Hepatocyte (in vitro differentiated cells): ENCODE data around the gene BACH1. TPM values are rescaled to one million over a fixed set of nuclear protein-coding genes. Genes with fewer than 3 reads are reported as not detected.

Source experiments
- DNase-seq: peaks from one replicate; pipeline ENCODE4 v3.0.0-alpha.2; 2016; ENCODE audit warnings: low spot score
- H2AFZ ChIP-seq: fragments of 200-600 bp; sonication (generic); 2 replicates; pipeline ENCODE4 v1.6.0; 2016; ENCODE audit warnings: antibody characterized with exemption, mild to moderate bottlenecking
- H3K27ac ChIP-seq: fragments of 200-600 bp; sonication (generic); 2 replicates; pipeline ENCODE4 v1.5.1; 2016; ENCODE audit warnings: mild to moderate bottlenecking
- H3K27me3 ChIP-seq: fragments of 200-600 bp; sonication (generic); 2 replicates; pipeline ENCODE4 v1.6.1; 2016
- H3K36me3 ChIP-seq: fragments of 200-600 bp; sonication (generic); replicated peaks from 2 replicates; pipeline ENCODE4 v1.5.1; 2016; ENCODE audit warnings: low read depth; ENCODE audit not compliant: insufficient read depth
- H3K4me1 ChIP-seq: fragments of 200-600 bp; sonication (generic); 2 replicates; pipeline ENCODE4 v1.5.1; 2016; ENCODE audit warnings: mild to moderate bottlenecking, moderate library complexity; ENCODE audit not compliant: insufficient read depth
- H3K4me2 ChIP-seq: fragments of 200-600 bp; sonication (generic); 2 replicates; pipeline ENCODE4 v1.6.0; 2016
- H3K4me3 ChIP-seq: fragments of 200-600 bp; sonication (generic); 2 replicates; pipeline ENCODE4 v1.5.1; 2016; ENCODE audit warnings: mild to moderate bottlenecking
- H3K79me2 ChIP-seq: fragments of 200-600 bp; sonication (generic); 2 replicates; pipeline ENCODE4 v1.6.0; 2017; ENCODE audit warnings: mild to moderate bottlenecking
- H3K9me2 ChIP-seq: fragments of 200-600 bp; sonication (generic); replicated peaks from 2 replicates; pipeline ENCODE4 v1.6.0; 2017; ENCODE audit warnings: mild to moderate bottlenecking; ENCODE audit not compliant: insufficient read depth
- H3K9me3 ChIP-seq: fragments of 200-600 bp; sonication (generic); 2 replicates; pipeline ENCODE4 v1.5.1; 2016; ENCODE audit warnings: low read depth, mild to moderate bottlenecking
- H4K20me1 ChIP-seq: fragments of 200-600 bp; sonication (generic); 2 replicates; pipeline ENCODE4 v1.6.0; 2016; ENCODE audit warnings: mild to moderate bottlenecking; ENCODE audit not compliant: insufficient read depth, poor library complexity, severe bottlenecking
- CTCF ChIP-seq: fragments of 200-600 bp; sonication (generic); IDR thresholded peaks from 2 replicates; pipeline ENCODE4 v1.5.1; 2016; ENCODE audit warnings: antibody characterized with exemption, mild to moderate bottlenecking; ENCODE audit not compliant: poor library complexity
- EZH2 ChIP-seq: fragments of 200-600 bp; sonication (generic); IDR thresholded peaks from 2 replicates; pipeline ENCODE4 v1.6.1; 2016; ENCODE audit warnings: antibody characterized with exemption, mild to moderate bottlenecking, borderline replicate concordance
- EZH2phosphoT487 ChIP-seq: fragments of 200-600 bp; sonication (generic); IDR thresholded peaks from one replicate; pipeline ENCODE4 v1.6.1; 2018; ENCODE audit warnings: antibody characterized with exemption, mild to moderate bottlenecking, low read depth, moderate library complexity; ENCODE audit not compliant: unreplicated experiment, severe bottlenecking
- WGBS: methylation state at CpG from one replicate; pipeline ENCODE4 v1.1.6; 2016; ENCODE audit warnings: low lambda C conversion rate; ENCODE audit errors: missing lambda C conversion rate; 5-methylcytosine and 5-hydroxymethylcytosine counted together
- polyA plus RNA-seq: library from polyadenylated mRNA; unstranded; fragments of >200 nt; fragmentation: Nextera tagmentation; extraction: Ambion mirVana; gene quantifications from 2 replicates; pipeline ENCODE4 v1.2.1, GENCODE V29; 2016
- total RNA-seq: library from RNA; depleted of rRNA; stranded (reverse); fragments of >200 nt; gene quantifications from 2 replicates; pipeline ENCODE4 v1.2.3, GENCODE V29; 2014

BACH1 gene
- total and polyA plus RNA-seq, 2 experiments from 2014 or later: 19.7 to 79.8 TPM

- no peak overlapping the region for H3K4me3 ChIP-seq
- TF ChIP-seq EZH2 (no peak), CTCF (no peak), EZH2phosphoT487 (no peak)
- peaks cover 7% of the 10 kb centered on the region for H3K4me1 ChIP-seq
- H3K9me3 ChIP-seq: no peaks in the 10 kb centered on the region
- no peak overlapping the region for H3K27ac ChIP-seq
- H2AFZ ChIP-seq: no peak overlapping the region
- DNase-seq: no peak
- H4K20me1 ChIP-seq: peaks cover 97% of the 10 kb centered on the region
- H3K36me3 ChIP-seq: no peaks in the 10 kb centered on the region
- H3K4me2 ChIP-seq: no peak overlapping the region
- peaks cover 100% of the 10 kb centered on the region for H3K79me2 ChIP-seq
- no peaks in the 10 kb centered on the region for H3K27me3 ChIP-seq
- WGBS: 94% methylated on average over 2 of the region's 2 CpGs
- H3K9me2 ChIP-seq: no peaks in the 10 kb centered on the region
These were observed 19.6 kb downstream of the BACH1 start for GRCh38 chr21:29318354-29318753.

- H3K4me2 ChIP-seq: no peak overlapping the region
- H3K27me3 ChIP-seq: no peaks in the 10 kb centered on the region
- no peak for DNase-seq
- H2AFZ ChIP-seq: no peak overlapping the region
- no peaks in the 10 kb centered on the region for H3K36me3 ChIP-seq
- 98% methylated on average over 6 of the region's 6 CpGs for WGBS
- no peak overlapping the region for H3K4me3 ChIP-seq
- TF ChIP-seq EZH2phosphoT487 (no peak), EZH2 (no peak), CTCF (no peak)
- H3K9me2 ChIP-seq: no peaks in the 10 kb centered on the region
- peaks cover 100% of the 10 kb centered on the region for H3K79me2 ChIP-seq
- H4K20me1 ChIP-seq: peaks cover 95% of the 10 kb centered on the region
- H3K27ac ChIP-seq: no peak overlapping the region
- H3K9me3 ChIP-seq: no peaks in the 10 kb centered on the region
- H3K4me1 ChIP-seq: peaks cover 6% of the 10 kb centered on the region
These were observed 21.3 kb downstream of the BACH1 start for GRCh38 chr21:29320031-29320430.

GRCh38 chr21:29321217-29321616, 22.5 kb downstream of the BACH1 start:
- peaks cover 83% of the 10 kb centered on the region for H4K20me1 ChIP-seq
- no peak overlapping the region for H3K27ac ChIP-seq
- no peaks in the 10 kb centered on the region for H3K27me3 ChIP-seq
- no peaks in the 10 kb centered on the region for H3K9me2 ChIP-seq
- H3K79me2 ChIP-seq: peaks cover 100% of the 10 kb centered on the region
- no peak for DNase-seq
- no peak overlapping the region for H3K4me2 ChIP-seq
- H3K4me1 ChIP-seq: no peaks in the 10 kb centered on the region
- no peak overlapping the region for H3K4me3 ChIP-seq
- 98% methylated on average over 11 of the region's 11 CpGs for WGBS
- H2AFZ ChIP-seq: no peak overlapping the region
- no peaks in the 10 kb centered on the region for H3K9me3 ChIP-seq
- no peak for TF ChIP-seq EZH2
- no peak for TF ChIP-seq CTCF
- TF ChIP-seq EZH2phosphoT487: no peak
- H3K36me3 ChIP-seq: no peaks in the 10 kb centered on the region
